WTC11 (cell line): Measurements from ENCODE around the gene GALNT2. TPM values are rescaled to one million over a fixed set of nuclear protein-coding genes. Genes with fewer than 3 reads are reported as not detected.

Experiments
- ATAC-seq: fragments of 200-7000 bp; cut with Tn5 transposase; 2 replicates; pipeline ENCODE4 v1.10.0; 2021; ENCODE audit warnings: mild to moderate bottlenecking, moderate library complexity
- CTCF ChIA-PET: fragments of 300-600 bp; sonication (Branson Sonifier 250); formaldehyde crosslinking; loops from one replicate; lab custom pipeline; 2021; ENCODE audit warnings: antibody characterized with exemption; lab: Charles Lee
- POLR2A ChIA-PET: fragments of 350-600 bp; sonication (Branson Sonifier 250); formaldehyde crosslinking; loops from one replicate; lab custom pipeline; 2021; ENCODE audit warnings: antibody characterized with exemption; lab: Charles Lee
- DNase-seq: peaks from one replicate; pipeline ENCODE4 v3.0.0; 2021; ENCODE audit warnings: low spot score
- H3K27ac Mint-ChIP-seq: 2 replicates; pipeline ENCODE4 v1.8.0; 2021; ENCODE audit warnings: mixed read lengths
- H3K27me3 Mint-ChIP-seq: 2 replicates; pipeline ENCODE4 v1.8.0; 2021; ENCODE audit warnings: low read depth, mild to moderate bottlenecking, moderate library complexity, mixed read lengths
- H3K36me3 Mint-ChIP-seq: 2 replicates; pipeline ENCODE4 v1.8.0; 2021; ENCODE audit warnings: mixed read lengths
- H3K4me1 Mint-ChIP-seq: 2 replicates; pipeline ENCODE4 v1.8.0; 2022; ENCODE audit warnings: mixed read lengths
- H3K4me3 Mint-ChIP-seq: 2 replicates; pipeline ENCODE4 v1.8.0; 2021; ENCODE audit warnings: mild to moderate bottlenecking, moderate library complexity, mixed read lengths
- H3K9me3 Mint-ChIP-seq: 2 replicates; pipeline ENCODE4 v1.8.0; 2021; ENCODE audit warnings: mixed read lengths
- AFF4 ChIP-seq: sonication (generic); formaldehyde crosslinking; IDR thresholded peaks from 2 replicates; pipeline ENCODE4 v1.8.1; 2023; ENCODE audit warnings: mild to moderate bottlenecking, missing genetic modification reagents, borderline replicate concordance
- ARID4B ChIP-seq: sonication (generic); formaldehyde crosslinking; IDR thresholded peaks from 2 replicates; pipeline ENCODE4 v1.8.0; 2023; ENCODE audit warnings: missing genetic modification reagents, mild to moderate bottlenecking, borderline replicate concordance
- ATF1 ChIP-seq: sonication (generic); formaldehyde crosslinking; IDR thresholded peaks from 2 replicates; pipeline ENCODE4 v1.8.1; 2023; ENCODE audit warnings: mild to moderate bottlenecking, moderate library complexity, missing genetic modification reagents
- IRF2 ChIP-seq: sonication (generic); formaldehyde crosslinking; IDR thresholded peaks from 2 replicates; pipeline ENCODE4 v1.8.0; 2022; ENCODE audit warnings: low read depth, missing genetic modification reagents, borderline replicate concordance
- KAT7 ChIP-seq: sonication (generic); formaldehyde crosslinking; IDR thresholded peaks from 2 replicates; pipeline ENCODE4 v1.8.1; 2023; ENCODE audit warnings: missing genetic modification reagents, mild to moderate bottlenecking, borderline replicate concordance
- NFE2L1 ChIP-seq: sonication (generic); formaldehyde crosslinking; IDR thresholded peaks from 2 replicates; pipeline ENCODE4 v1.8.1; 2023; ENCODE audit warnings: missing genetic modification reagents
- OVOL2 ChIP-seq: fragments of 250-450 bp; sonication (Bioruptor Pico); IDR thresholded peaks from 2 replicates; pipeline ENCODE4 v1.9.0; 2021; ENCODE audit warnings: mild to moderate bottlenecking, borderline replicate concordance
- PREB ChIP-seq: sonication (generic); formaldehyde crosslinking; IDR thresholded peaks from 2 replicates; pipeline ENCODE4 v1.8.1; 2022; ENCODE audit warnings: mild to moderate bottlenecking, missing genetic modification reagents, moderate library complexity, borderline replicate concordance
- RORB ChIP-seq: fragments of 250-450 bp; sonication (Bioruptor Pico); IDR thresholded peaks from 2 replicates; pipeline ENCODE4 v1.9.0; 2021; ENCODE audit warnings: mild to moderate bottlenecking
- TP53 ChIP-seq: sonication (generic); formaldehyde crosslinking; IDR thresholded peaks from 2 replicates; pipeline ENCODE4 v1.8.1; 2023; ENCODE audit warnings: mild to moderate bottlenecking, missing genetic modification reagents
- ZNF263 ChIP-seq: sonication (generic); formaldehyde crosslinking; IDR thresholded peaks from 2 replicates; pipeline ENCODE4 v1.8.1; 2022; ENCODE audit warnings: low read depth, mild to moderate bottlenecking, moderate library complexity, missing genetic modification reagents
- total RNA-seq: library from RNA; stranded (reverse); gene quantifications from 3 replicates; pipeline ENCODE4 v1.2.3, GENCODE V29; 2021
- TF ChIP-seq, protein P1 (sequence below): sonication (generic); formaldehyde crosslinking; IDR thresholded peaks from 2 replicates; pipeline ENCODE4 v1.8.0; 2023; ENCODE audit warnings: mild to moderate bottlenecking, missing genetic modification reagents
- TF ChIP-seq, protein P2 (sequence below): sonication (generic); formaldehyde crosslinking; IDR thresholded peaks from 2 replicates; pipeline ENCODE4 v1.8.0; 2022; ENCODE audit warnings: mild to moderate bottlenecking, missing genetic modification reagents
- TF ChIP-seq, protein P3 (sequence below): sonication (generic); formaldehyde crosslinking; IDR thresholded peaks from 2 replicates; pipeline ENCODE4 v1.8.1; 2022; ENCODE audit warnings: missing genetic modification reagents, borderline replicate concordance
- TF ChIP-seq, protein P4 (sequence below): sonication (generic); formaldehyde crosslinking; IDR thresholded peaks from 2 replicates; pipeline ENCODE4 v1.8.0; 2022; ENCODE audit warnings: mild to moderate bottlenecking, missing genetic modification reagents

Gene GALNT2
- total RNA-seq, 1 experiment from 2014 or later = 74.8 TPM

DNA sequence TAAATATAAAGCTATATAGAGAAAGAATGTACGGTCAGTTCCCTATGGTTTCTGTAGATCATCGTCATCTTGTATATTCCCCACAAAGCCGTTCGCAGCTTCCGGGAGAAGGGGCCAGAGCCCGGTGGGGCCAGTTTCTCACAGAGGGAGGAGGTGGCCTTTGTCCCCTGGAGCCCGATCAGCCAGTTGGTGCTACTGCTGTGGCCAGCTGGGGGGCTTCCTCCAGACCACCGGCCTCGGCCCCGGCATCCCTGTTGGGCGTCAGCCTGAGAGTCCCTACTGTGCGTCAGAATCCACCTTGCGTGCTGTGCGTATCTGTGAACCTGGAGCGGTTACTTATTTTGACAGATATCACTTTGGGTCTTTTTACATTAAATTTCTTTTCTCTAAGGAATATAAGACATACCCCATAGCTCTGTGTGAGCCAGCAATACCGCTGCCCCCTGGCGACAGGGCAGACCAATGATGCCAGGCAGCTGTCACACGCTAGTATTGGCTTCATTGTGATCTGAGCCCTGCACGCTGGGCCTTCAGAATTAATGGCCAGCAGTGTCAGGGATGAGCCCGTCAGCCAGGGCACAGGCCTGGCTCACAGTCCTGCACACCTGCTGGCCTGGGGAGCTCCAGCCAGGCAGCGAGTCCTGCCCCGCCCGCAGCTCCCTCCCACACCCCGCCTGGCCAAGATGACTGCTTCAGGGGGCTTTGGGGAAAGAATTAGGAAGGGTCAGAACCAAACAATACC lies 213.2 kb downstream of the GALNT2 start:
- no peak for ATAC-seq
- no peaks in the 10 kb centered on the region for H3K27me3 Mint-ChIP-seq
- CTCF ChIA-PET = interaction anchor here (0.6 to 1.1 kb wide), 2 partner anchors 11 to 14 kb away, joined by 3 to 4 read pairs; no protein-coding TSS in a partner anchor
- no peak overlapping the region for H3K27ac Mint-ChIP-seq
- H3K4me1 Mint-ChIP-seq = peaks cover 39% of the 10 kb centered on the region
- no peak overlapping the region for H3K4me3 Mint-ChIP-seq
- no peaks in the 10 kb centered on the region for H3K9me3 Mint-ChIP-seq
- TF ChIP-seq, protein P1, sequence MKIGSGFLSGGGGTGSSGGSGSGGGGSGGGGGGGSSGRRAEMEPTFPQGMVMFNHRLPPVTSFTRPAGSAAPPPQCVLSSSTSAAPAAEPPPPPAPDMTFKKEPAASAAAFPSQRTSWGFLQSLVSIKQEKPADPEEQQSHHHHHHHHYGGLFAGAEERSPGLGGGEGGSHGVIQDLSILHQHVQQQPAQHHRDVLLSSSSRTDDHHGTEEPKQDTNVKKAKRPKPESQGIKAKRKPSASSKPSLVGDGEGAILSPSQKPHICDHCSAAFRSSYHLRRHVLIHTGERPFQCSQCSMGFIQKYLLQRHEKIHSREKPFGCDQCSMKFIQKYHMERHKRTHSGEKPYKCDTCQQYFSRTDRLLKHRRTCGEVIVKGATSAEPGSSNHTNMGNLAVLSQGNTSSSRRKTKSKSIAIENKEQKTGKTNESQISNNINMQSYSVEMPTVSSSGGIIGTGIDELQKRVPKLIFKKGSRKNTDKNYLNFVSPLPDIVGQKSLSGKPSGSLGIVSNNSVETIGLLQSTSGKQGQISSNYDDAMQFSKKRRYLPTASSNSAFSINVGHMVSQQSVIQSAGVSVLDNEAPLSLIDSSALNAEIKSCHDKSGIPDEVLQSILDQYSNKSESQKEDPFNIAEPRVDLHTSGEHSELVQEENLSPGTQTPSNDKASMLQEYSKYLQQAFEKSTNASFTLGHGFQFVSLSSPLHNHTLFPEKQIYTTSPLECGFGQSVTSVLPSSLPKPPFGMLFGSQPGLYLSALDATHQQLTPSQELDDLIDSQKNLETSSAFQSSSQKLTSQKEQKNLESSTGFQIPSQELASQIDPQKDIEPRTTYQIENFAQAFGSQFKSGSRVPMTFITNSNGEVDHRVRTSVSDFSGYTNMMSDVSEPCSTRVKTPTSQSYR = no peak
- TF ChIP-seq, protein P2, sequence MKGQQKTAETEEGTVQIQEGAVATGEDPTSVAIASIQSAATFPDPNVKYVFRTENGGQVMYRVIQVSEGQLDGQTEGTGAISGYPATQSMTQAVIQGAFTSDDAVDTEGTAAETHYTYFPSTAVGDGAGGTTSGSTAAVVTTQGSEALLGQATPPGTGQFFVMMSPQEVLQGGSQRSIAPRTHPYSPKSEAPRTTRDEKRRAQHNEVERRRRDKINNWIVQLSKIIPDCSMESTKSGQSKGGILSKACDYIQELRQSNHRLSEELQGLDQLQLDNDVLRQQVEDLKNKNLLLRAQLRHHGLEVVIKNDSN (CRISPR knock-in tag) = no peak
- no peak for TF ChIP-seq KAT7 (CRISPR knock-in tag)
- TF ChIP-seq, all 79 proteins: peak for 0
- H3K36me3 Mint-ChIP-seq = peaks cover 14% of the 10 kb centered on the region
- no peak for DNase-seq
- POLR2A ChIA-PET = interaction anchor here (0.6 kb wide), 1 partner anchor 225 kb away, joined by 4 read pairs; no protein-coding TSS in a partner anchor

- ATAC-seq (no peak), DNase-seq (no peak)
- ChIA-PET POLR2A (no interaction called here), CTCF (interaction anchor here (0.6 to 1.1 kb wide), 2 partner anchors 11 to 14 kb away, joined by 3 to 4 read pairs; no protein-coding TSS in a partner anchor)
- H3K27ac Mint-ChIP-seq = peak overlapping the region; percentile 53; the same call in 1 of the 2 replicates
- H3K4me1 Mint-ChIP-seq = peaks cover 42% of the 10 kb centered on the region
- H3K27me3 Mint-ChIP-seq = no peaks in the 10 kb centered on the region
- H3K9me3 Mint-ChIP-seq = no peaks in the 10 kb centered on the region
- peaks cover 12% of the 10 kb centered on the region; the same call in 1 of the 2 replicates for H3K36me3 Mint-ChIP-seq
- no peak overlapping the region for H3K4me3 Mint-ChIP-seq
- TF ChIP-seq ZNF263 (CRISPR knock-in tag) (no peak), ATF1 (CRISPR knock-in tag) (no peak), NFE2L1 (no peak), ARID4B (no peak), RORB (CRISPR knock-in tag) (no peak), OVOL2 (CRISPR knock-in tag) (no peak), TP53 (CRISPR knock-in tag) (no peak), PREB (CRISPR knock-in tag) (no peak), IRF2 (CRISPR knock-in tag) (no peak), AFF4 (CRISPR knock-in tag) (no peak)
- TF ChIP-seq, protein P3, sequence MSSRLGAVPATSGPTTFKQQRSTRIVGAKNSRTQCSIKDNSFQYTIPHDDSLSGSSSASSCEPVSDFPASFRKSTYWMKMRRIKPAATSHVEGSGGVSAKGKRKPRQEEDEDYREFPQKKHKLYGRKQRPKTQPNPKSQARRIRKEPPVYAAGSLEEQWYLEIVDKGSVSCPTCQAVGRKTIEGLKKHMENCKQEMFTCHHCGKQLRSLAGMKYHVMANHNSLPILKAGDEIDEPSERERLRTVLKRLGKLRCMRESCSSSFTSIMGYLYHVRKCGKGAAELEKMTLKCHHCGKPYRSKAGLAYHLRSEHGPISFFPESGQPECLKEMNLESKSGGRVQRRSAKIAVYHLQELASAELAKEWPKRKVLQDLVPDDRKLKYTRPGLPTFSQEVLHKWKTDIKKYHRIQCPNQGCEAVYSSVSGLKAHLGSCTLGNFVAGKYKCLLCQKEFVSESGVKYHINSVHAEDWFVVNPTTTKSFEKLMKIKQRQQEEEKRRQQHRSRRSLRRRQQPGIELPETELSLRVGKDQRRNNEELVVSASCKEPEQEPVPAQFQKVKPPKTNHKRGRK (CRISPR knock-in tag) = no peak
- TF ChIP-seq, protein P4, sequence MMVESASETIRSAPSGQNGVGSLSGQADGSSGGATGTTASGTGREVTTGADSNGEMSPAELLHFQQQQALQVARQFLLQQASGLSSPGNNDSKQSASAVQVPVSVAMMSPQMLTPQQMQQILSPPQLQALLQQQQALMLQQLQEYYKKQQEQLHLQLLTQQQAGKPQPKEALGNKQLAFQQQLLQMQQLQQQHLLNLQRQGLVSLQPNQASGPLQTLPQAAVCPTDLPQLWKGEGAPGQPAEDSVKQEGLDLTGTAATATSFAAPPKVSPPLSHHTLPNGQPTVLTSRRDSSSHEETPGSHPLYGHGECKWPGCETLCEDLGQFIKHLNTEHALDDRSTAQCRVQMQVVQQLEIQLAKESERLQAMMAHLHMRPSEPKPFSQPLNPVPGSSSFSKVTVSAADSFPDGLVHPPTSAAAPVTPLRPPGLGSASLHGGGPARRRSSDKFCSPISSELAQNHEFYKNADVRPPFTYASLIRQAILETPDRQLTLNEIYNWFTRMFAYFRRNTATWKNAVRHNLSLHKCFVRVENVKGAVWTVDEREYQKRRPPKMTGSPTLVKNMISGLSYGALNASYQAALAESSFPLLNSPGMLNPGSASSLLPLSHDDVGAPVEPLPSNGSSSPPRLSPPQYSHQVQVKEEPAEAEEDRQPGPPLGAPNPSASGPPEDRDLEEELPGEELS (CRISPR knock-in tag) = no peak
Measured at GRCh38 chr1:230280906-230281413, 213.9 kb downstream of the GALNT2 start.
